GM21825 (cell line): Measurements from ENCODE around the gene COMP.

Experiments
- ATAC-seq: cut with Tn5 transposase; IDR thresholded peaks from one replicate; pipeline ENCODE4 v1.9.1; 2021; ENCODE audit warnings: mild to moderate bottlenecking, moderate library complexity; ENCODE audit not compliant: unreplicated experiment

COMP gene

DNA sequence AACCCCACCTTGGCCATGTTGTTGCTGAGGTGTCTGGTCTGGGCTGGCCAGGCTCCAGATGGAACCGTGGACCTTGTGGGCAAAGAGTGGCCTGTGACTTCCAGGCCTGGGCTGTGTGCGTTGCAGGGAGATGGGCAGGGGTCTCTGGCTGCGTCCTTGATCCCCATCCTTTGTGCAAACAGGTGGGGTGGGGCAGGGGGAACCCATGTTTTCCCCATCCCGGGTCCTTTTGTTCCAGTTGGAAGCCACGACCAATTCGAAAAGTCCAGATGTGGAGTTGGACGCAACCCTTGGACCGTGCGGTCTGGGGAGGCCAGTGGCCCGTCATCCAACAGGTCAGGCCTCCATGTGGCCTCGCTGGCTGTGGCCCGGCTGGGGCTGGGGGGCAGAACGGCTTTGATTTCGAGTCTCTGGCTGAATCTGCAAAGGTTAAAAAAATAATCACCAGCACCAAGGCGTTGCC, 13.1 kb upstream of the COMP start:
- no peak for ATAC-seq

DNA sequence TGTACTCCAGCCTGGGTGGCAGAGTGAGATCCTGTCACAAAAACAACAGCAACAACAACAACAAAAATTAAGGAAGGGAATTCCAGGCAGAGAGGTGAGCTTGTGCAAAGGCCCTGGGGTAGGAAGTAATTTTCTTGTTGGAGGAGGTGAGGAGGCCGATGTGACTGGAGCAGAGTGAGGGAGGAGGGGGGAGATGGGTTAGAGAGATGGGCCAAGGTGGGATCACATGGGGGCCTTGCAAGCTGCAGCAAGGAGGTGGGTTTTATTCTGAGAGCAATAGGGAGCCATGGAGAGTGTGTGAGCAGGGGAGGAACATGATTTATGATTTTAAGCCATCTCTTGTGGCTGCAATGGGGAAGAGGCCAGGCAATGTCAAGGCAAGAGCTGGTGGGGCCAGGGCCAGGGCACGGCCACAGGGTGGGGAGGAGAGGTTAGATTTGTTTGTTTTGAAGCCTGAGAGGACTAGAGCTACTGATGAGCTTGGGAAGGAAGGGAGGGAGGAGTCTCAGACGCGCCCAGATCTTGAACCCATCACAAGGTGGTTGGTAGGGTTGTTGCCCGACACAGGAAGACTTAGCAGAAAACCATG, 12.5 kb upstream of the COMP start:
- no peak for ATAC-seq

DNA sequence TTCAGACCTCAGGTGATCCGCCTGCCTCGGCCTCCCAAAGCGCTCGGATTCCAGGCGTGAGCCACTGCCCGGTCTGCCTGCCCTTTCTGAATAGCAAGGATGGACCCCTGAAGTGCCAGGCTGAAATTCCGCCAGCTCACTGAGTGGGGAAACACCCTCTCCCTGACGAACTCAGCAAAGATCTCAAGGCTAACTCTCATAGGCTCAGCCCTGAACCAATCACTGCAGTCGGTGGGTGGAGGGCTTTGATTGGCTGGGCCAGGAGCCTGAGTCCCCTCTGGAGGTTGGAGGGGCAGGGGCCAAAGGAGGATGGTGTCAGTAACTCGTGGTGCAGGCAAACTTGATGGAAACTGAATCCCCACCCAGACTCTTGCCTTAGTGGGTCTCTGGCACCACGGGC, 11.2 kb upstream of the COMP start:
- ATAC-seq = no peak

DNA sequence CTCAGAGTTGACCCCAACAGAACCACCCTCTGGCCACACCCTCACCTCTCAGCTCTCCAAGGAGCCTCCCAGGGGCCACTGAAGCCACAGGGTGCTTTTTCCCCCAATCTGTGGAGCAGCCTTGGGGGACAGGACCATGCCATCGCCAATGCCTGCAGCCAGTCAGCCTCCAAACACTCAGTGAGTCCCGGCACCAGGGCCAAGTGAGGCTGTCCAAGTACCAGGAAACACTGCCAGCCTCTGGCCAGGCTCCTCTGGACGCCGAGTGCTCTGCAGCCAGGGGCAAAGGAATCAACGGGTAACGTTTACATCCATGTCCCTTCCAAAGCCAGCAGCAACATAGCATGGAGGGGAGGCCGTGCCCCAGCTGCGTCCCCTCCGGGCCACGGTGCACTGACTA, 9.5 kb upstream of the COMP start:
- no peak for ATAC-seq

DNA sequence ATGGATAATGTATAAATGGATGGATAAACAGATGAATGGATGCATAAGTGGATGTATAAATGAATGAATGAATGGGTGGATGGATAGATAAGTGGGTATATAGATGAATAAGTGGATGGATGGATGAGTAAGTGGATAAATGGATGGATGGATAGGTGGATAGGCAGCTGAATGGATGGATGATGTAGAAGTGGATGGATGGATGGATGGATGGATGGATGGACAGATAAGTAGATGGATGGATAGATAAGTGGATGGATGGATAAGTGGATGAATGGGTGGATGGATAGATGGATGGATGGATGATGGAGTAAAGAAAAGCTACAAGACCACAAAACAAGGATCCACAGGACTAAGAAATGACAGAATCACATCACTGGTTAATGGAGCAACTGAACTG, 9.0 kb upstream of the COMP start:
- ATAC-seq = no peak

DNA sequence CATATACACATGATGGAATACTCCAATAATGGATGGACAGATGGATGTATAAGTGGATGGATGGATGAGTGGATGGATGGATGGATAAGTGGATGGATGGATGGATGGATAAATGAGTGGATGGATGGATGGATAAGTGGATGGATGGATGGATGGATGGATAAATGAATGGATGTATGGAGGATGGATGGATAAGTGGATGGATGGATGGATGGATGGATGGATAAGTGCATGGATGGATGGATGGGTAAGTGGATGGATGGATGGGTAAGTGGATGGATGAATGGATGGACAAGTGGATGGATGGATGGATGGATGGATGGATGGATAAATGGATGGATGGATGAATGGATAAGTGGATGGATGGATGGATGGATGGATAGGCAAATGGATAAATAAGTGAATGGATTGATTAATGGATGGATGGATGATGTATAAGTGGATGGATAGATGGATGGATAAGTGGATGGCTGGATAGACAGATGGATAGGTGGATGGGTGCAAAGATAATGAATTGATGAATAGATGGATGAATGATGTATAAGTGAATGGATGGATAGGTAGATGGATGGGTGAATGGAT, 8.4 kb upstream of the COMP start:
- ATAC-seq = no peak

DNA sequence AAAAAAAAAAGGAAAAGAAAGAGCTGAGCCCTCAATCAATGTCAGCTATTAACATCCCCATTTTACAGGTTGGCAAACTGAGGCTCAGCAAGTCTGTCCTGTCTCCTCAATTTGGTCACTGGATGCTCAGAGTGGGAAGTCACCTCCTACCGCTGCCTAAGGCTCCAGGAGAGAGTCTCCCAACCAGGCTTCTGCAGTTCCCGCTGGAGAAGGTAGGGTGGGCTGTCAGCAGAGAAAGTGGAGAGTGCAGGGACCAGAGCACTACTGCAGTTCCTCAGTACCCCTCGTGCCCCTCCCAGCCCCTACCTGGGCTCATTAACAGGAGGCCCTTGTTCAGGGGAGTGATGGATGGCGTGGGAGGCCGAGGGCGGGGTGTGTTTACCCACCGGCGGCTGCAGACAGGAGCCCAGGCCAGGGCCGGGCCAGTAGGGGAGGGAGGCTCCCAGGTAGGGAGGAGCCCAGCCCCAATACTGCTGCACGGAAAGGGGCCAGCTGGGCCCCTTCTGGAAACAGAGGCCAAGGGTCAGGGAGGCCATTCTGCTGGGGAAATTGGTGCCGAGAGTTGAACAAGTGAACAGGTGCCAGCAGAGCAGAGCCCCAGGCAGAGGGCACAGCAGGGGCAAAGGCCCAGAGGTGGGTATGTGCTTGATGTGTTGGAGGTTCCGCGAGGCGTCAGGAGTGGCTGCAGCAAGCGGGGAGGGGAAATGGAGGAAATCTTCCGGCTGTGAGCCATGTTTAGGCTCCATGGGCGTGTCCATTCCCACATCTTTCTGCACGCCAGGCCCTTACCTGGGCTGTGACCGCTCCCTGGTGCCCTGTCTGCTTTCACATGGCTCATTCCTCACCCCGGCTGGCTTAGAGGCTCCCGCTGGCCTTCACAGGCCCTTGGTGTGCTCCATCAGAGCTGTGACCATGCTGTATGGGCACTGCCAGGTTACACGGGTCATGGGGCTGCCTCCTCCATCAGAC, 7.6 kb upstream of the COMP start:
- no peak for ATAC-seq

DNA sequence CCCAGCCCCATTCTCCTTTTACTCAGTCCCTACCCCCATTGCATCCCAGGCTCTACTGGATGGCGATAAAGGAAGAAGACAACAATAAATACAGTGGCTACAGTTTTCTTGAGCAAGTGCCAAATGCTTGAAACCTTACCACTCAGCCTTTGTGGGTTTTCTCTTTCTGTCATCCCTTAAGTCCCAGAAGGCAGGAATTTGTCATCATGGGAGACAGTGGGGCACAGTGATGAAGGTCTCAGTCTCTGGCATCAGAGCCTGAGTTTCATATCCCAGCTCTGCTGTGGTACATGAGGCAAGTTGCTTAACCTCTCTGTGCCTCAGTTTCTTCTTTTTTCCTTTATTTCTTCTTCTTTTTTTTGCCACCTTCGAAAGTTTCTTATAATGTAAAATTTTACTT, 5.1 kb upstream of the COMP start:
- ATAC-seq = no peak

DNA sequence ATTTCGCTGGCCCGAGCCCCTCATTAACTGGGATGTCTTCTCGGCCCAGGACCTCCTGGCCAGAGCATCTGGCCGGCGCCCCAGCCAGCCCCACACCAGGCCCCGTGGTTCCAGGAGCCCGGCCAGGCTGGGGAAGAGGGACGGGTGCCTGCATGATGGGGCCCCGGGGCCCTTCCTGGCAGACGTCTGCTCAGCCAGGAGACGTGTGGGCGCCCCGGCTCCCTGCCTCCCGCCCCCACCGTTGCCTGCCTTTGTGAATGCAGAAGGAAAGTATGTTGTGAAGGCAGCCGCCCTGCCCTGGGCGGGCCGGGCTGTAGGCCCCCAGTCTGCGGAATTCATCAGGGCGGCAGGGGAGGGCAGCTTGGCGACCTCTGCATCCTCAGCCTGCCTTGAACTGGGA, 4.4 kb upstream of the COMP start:
- ATAC-seq = no peak

DNA sequence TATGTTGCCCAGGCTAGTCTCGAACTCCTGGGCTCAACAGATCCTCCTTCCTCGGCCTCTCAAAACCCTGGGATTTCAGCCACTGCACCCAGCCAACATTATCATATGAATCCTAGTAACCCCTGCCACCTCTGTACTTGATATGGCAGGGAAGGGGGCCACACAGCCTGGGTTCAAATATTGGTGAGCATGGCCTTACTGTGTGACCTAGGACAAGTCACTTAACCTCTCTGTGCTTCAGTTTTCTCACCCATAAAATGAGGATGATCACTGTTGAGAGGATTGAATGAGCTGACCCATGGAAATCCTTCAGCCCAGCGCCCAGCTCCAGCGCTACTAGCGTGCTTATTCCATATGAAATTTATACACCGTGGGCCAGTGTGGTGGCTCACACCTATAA, 3.6 kb upstream of the COMP start:
- ATAC-seq = no peak

DNA sequence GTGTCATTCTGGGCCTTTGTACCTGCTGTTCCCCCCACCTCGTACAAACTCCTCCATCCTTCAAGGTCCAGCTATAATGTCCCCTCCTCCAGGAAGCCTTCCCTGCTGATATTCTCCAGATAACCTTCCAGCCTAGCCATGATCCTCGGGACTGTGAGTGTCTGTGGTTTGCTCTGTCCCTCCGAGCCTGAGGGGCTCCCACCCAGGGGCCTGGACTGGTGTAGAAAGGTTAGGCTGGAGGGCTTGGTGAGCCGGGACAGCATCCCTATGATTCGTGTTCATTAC, 2.9 kb upstream of the COMP start:
- ATAC-seq = no peak

DNA sequence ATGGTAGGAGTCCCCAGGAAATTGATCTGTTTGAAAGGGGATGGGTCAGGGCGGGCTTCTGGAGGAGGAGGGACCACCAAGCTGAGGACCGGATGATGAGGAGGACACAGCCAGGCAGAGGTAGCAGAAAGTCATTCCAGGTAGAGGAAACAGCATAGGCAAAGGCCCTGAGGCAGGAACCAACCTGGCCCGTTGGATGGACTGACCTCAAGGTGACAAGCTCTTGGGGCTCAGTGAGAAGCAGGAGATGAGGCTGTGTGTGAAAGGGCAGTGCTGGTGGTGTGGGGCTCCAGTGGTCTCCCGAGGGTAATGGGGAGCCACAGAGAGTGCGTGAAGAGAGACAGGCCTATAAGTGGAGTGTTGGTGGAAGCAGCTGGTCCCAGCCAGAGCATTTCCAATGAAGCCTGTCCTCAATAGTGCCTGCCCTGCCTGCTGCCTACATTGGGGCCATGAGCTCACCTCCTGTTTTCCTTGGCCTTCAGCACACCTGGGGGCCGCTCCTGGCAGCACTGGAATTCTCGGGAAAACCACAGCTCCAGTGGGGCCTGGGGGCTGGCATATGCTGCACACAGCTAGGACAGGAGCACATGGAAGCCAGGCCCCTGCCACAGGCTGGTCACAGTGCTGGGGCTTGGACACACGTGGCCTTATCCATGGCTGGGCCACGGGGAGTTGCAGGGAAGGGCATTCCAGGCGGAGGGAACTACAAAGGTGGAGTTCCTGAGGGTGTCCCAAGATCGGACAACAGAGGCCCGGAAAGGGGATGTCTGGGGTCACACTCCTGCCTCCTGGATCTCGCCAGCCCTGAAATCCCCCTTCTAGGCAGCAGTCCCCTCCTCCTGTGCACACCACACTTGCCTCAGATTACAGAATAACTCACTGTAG, 2.3 kb upstream of the COMP start:
- ATAC-seq = no peak

DNA sequence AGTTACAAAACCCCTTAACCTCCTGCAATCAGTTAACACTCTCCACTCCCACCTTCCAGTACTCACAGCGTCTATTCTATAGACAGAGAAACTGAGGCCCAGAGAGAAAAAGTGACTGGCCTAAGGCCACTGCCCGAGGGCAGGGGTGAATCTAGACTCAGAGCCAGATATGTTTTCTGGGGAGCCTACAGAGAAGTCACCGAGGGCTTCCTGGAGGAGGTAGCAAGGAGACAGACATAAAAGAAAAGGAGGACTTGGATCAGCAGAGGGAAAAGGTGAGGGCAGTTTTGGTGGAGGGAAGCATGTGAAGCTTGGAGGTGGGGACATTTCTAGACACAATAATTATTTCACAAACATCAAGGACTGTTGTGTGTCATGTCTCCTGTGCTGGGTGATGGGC, 1.6 kb upstream of the COMP start:
- no peak for ATAC-seq

DNA sequence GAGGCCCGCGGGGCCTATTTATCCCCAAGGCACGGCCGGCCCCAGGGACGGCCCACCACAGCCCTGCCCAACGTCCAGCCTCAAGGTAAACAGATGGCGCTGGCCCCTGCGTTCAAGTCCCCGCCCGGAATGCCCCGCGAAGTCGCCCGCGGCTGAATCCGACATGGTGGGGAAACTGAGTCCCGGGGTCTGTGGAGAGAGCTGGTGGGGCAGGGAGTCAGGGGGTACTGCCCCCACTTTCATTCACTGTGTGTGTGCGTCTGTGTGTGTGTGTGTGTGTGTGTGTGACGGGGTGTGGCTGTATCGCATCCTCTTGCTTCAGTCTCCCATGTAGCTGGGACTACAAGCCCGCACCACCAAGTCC, 192 bp upstream of the COMP start:
- no peak for ATAC-seq

DNA sequence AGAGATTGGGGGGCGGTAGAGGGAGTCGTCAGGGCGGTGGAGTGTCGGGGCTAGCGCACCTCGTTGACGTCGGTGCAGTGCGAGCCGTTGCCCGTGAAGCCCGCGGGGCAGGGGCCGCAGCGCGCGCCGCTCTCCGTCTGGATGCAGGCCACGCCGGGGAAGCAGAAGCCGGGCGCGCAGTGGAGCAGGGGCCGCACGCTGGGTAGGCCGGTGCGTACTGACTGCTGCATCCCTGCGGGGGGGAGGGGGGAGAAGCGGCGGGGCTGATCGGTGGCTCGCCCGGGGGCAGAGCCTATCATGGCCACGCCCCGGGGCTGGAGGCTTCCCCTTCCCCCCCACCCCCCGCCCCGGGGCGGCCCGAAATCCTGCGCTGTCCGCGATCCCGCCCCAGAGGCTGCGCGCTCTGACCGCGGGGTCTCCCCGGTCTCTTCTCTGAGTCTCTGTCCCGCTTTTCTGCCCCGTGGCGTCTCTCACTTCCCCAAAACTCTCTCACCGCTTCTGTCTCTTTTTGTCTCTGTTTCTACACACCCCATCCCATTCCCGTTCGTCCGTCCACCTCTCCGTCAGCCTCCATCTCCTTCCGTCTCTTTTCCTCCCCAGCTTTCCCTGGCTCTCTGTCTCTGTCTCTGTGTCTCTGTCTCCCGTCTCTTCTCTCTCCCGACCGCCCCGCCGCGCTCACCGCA, 1.1 kb downstream of the COMP start:
- ATAC-seq = no peak

DNA sequence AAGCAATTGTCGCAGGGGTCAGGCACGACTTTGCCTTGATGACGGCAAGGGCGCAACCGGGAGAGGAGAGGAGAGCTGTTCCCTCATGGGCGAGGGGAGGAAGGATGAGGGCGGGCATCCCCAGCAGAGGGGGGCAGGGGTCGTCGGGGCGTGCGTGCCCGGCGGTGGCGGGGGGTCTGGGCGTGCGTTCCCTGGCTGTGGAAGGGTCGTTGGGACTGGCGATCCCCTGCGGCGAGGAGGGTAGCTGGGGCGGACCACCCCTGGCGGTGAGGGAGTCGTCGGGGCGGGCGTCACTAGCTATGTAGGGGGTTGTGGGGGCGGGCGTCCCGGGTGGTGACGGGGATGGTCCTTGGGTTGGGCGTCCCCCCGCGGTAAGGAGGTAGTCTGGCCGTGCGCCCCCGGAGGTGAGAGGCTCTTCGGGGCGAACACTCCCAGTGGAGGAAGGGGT, 1.7 kb downstream of the COMP start:
- no peak for ATAC-seq

DNA sequence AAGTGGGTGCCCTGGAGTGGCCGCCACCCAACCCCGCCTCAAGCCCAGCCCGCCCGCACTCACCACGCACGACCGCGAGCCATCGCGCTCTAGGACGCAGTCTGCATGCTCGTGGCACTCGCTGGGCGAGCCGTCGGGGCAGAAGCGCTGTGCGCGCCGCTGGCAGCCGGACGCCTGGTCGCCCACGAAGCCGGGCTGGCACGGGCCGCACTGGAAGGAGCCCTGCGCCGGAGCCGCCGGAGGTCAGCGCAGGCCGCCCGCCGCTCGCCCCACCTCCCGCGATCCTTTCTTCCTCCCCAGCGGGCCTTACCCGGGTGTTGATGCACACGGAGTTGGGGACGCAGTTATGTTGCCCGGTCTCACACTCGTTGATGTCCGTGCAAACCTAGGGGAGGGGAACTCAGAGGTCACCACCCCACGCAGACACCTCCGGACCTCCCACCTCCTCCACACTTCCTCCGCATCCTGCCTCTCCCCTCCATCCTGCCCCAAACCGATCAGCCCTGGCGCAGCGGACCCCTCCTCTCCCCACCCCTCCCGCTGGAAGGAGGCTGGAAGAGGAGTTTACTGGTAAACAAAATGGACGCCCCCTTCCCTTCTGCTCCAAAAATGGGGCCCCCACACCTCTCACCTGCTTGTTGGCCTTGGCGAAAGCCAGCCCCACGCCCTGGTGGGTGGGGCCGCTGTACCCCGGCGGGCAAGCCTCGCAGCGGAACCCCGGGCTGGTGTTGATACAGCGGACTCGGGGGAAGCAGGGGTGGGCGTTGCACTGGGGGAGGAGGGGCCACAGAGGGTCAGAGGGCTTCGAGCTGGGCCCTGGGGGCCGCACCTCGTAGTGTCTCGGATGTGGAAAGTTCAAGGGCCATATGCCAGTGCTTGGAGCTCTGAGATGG, 2.3 kb downstream of the COMP start:
- no peak for ATAC-seq

DNA sequence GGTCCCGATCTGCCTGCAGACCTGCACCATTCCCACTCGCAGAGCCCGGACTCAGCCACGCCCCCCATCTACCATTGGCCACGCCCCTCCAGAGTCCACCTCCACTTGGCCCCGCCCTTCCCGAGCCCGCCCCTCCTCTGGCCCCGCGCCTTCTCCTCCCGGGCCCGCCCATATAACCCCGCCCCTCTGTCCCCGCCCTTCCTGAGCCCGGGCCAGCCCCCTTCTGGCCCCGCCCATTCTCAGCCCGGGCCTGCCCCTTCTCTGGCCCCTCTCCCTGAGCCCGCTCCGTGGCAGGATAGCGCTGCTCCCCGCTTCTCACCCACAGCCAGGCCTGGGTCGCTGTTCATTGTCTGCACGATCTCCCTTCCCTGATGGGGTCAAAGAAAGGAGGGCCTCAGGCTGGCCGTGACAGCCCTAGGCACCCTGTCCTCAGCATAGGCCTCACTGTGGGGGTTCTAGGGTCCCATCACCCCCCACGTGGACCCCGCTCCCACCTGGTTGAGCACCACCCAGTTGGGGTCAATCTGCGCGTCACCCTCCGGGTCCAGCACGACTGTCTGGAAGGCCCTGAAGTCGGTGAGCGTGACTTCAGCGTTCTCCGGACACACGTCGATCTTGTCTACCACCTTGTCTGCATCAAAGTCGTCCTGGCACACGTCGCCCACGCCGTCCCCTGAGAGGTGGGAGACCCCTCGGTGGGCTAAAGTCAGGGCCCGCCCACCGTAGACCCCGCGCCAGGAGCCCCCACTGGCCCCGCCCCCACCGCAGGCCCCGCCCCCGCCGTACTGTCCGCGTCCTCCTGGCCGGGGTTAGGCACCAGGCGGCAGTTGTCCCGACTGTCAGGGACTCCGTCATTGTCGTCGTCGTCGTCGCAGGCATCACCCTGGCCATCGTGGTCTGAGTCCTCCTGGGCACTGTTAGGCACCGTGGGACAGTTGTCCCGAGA, 5.7 kb downstream of the COMP start:
- no peak for ATAC-seq

DNA sequence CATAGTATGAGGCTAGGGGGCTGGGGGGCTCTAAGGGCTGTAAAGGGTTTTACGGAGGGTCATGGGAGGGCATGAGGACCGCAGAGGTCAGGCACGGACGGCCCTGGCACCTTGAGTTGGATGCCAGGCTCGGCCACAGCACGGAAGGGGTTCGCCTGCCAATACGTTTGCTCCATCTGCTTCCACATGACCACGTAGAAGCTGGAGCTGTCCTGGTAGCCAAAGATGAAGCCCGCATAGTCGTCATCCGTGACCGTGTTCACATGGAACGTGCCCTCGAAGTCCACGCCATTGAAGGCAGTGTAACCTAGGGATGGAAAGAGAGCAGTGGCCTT, 6.4 kb downstream of the COMP start:
- no peak for ATAC-seq
